GM12878 (cell line): ENCODE results near the gene SUMF1. TPM values are rescaled to one million over a fixed set of nuclear protein-coding genes. Genes with fewer than 3 reads are reported as not detected.

Source experiments
- ATAC-seq: fragments of 200-7000 bp; cut with Tn5 transposase; 3 replicates; pipeline ENCODE4 v1.9.1; 2020; ENCODE audit warnings: mild to moderate bottlenecking, moderate library complexity
- BruUV-seq: library from RNA; stranded (reverse); fragments of 400-500 nt; replicated peaks from 2 replicates; lab custom pipeline; 2021; lab: Mats Ljungman, UMichigan
- CTCF ChIA-PET: fragments of 300-600 bp; sonication (Branson Sonifier 250); formaldehyde crosslinking; extraction: SDS; loops from one replicate; lab custom pipeline; 2021; ENCODE audit warnings: inconsistent platforms; lab: Yijun Ruan, JAX
- POLR2A ChIA-PET: fragments of 350-600 bp; formaldehyde crosslinking; extraction: SDS; loops from one replicate; lab custom pipeline; 2021; ENCODE audit warnings: inconsistent platforms; lab: Charles Lee
- RAD21 ChIA-PET: fragments of 300-600 bp; sonication (Branson Sonifier 250); formaldehyde crosslinking; loops from one replicate; lab custom pipeline; 2023; ENCODE audit warnings: antibody characterized with exemption; ENCODE audit not compliant: unreplicated experiment; lab: Charles Lee
- SMC1A ChIA-PET: fragments of 300-600 bp; sonication (Branson Sonifier 250); formaldehyde crosslinking; loops from one replicate; lab custom pipeline; 2023; ENCODE audit not compliant: unreplicated experiment, uncharacterized antibody; lab: Charles Lee
- DNase-seq: peaks from one replicate; pipeline ENCODE4 v3.0.0-alpha.2; 2011; ENCODE audit warnings: low read depth, low spot score
- FAIRE-seq: peaks from 3 replicates; lab custom pipeline; 2011; peaks lifted over from hg19 to GRCh38; lab: Jason Lieb, UNC
- H2AFZ ChIP-seq: 2 replicates; pipeline ENCODE4 v1.6.0; 2011; ENCODE audit warnings: low read depth, low read length, control low read depth; ENCODE audit not compliant: control insufficient read depth
- H3K27ac ChIP-seq: 2 replicates; pipeline ENCODE4 v1.5.1; 2011; ENCODE audit warnings: control low read depth; ENCODE audit not compliant: control insufficient read depth, insufficient read depth
- H3K27me3 ChIP-seq, 2 experiments: replicated peaks in 1 of 2; 2 replicates each; pipeline versions ENCODE4 v1.6.0 to v1.6.1; 2011; ENCODE audit warnings: low read length in 1 of 2; ENCODE audit not compliant: control insufficient read depth in 2 of 2, insufficient read depth in 2 of 2
- H3K36me3 ChIP-seq, 2 experiments: 2 replicates each; pipeline ENCODE4 v1.5.1; 2011; ENCODE audit warnings: low read length in 1 of 2; ENCODE audit not compliant: control insufficient read depth in 2 of 2, insufficient read depth in 2 of 2
- H3K4me1 ChIP-seq: 2 replicates; pipeline ENCODE4 v1.6.1; 2011; ENCODE audit warnings: mild to moderate bottlenecking, low read length, moderate library complexity, mixed read lengths; ENCODE audit not compliant: control insufficient read depth, insufficient read depth
- H3K4me2 ChIP-seq: 2 replicates; pipeline ENCODE4 v1.6.0; 2011; ENCODE audit warnings: control low read depth; ENCODE audit not compliant: control insufficient read depth, insufficient read depth
- H3K4me3 ChIP-seq: fragments of 200-600 bp; sonication (generic); 2 replicates; pipeline ENCODE4 v1.5.1; 2016
- H3K79me2 ChIP-seq: 2 replicates; pipeline ENCODE4 v1.6.0; 2011; ENCODE audit warnings: low read length; ENCODE audit not compliant: control insufficient read depth, insufficient read depth
- H3K9ac ChIP-seq: 2 replicates; pipeline ENCODE4 v1.8.0; 2011; ENCODE audit warnings: low read length, control low read depth, mixed read lengths; ENCODE audit not compliant: control insufficient read depth, insufficient read depth
- H3K9me3 ChIP-seq: replicated peaks from 3 replicates; pipeline ENCODE4 v1.5.1; 2011; ENCODE audit warnings: mild to moderate bottlenecking, low read length; ENCODE audit not compliant: control insufficient read depth, insufficient read depth
- H4K20me1 ChIP-seq: 2 replicates; pipeline ENCODE4 v1.6.0; 2011; ENCODE audit not compliant: control insufficient read depth, insufficient read depth
- ATF7 ChIP-seq: fragments of 450-650 bp; IDR thresholded peaks from 2 replicates; pipeline ENCODE4 v1.6.1; 2016; ENCODE audit warnings: low read depth, mild to moderate bottlenecking
- CUX1 ChIP-seq: IDR thresholded peaks from 2 replicates; pipeline ENCODE4 v1.6.1; 2012; ENCODE audit warnings: improper control_type of control experiment, low read depth, low read length; ENCODE audit not compliant: insufficient replicate concordance
- EED ChIP-seq: sonication (generic); IDR thresholded peaks from 2 replicates; pipeline ENCODE4 v1.6.1; 2016; ENCODE audit warnings: antibody characterized with exemption, low read depth
- IRF4 ChIP-seq: IDR thresholded peaks from 2 replicates; pipeline ENCODE4 v1.6.1; 2011; ENCODE audit warnings: low read depth, low read length
- MTA2 ChIP-seq: fragments of 450-650 bp; IDR thresholded peaks from 2 replicates; pipeline ENCODE4 v1.6.1; 2016; ENCODE audit warnings: low read depth, mild to moderate bottlenecking, moderate library complexity
- WGBS: methylation state at CpG from one replicate; pipeline ENCODE4 v1.1.6; 2016; ENCODE audit warnings: low lambda C conversion rate; ENCODE audit not compliant: insufficient replicate concordance, insufficient coverage; ENCODE audit errors: missing lambda C conversion rate; 5-methylcytosine and 5-hydroxymethylcytosine counted together
- in situ Hi-C: fragments of 300-500 bp; cut with MboI; formaldehyde crosslinking; loops from 9 replicates; pipeline ENCODE4 v1.14.3; 2018; ENCODE audit warnings: mixed read lengths
- intact Hi-C: fragments of 100-400 bp; cut with micrococcal nuclease; formaldehyde crosslinking; loops from one replicate; pipeline ENCODE4 v1.14.2; 2022; ENCODE audit not compliant: unreplicated experiment
- polyA plus RNA-seq, 11 experiments: library from polyadenylated mRNA; depleted of rRNA in 4 of 11; unstranded in 6 of 11; stranded (reverse) in 5 of 11; fragments of >200 nt; fragmentation: Nextera tagmentation in 4 of 11; fragmentation: Illumina TruSeq in 1 of 11; extraction: Ambion mirVana in 4 of 11; extraction: Trizol in 1 of 11; gene quantifications; 1 replicate in 1 of 11; 2 replicates in 10 of 11; pipeline versions ENCODE4 v1.2.1 to v1.2.3, GENCODE V29; 2011 to 2016; ENCODE audit warnings: inconsistent platforms in 2 of 11, missing spikeins in 2 of 11, low read depth in 1 of 11
- total RNA-seq, 4 experiments: library from RNA; depleted of rRNA in 3 of 4; stranded (reverse); fragments of >200 nt in 3 of 4; fragmentation: Illumina TruSeq in 1 of 4; extraction: Trizol in 1 of 4; gene quantifications; 2 replicates each; pipeline versions ENCODE4 v1.2.1 to v1.2.3, GENCODE V29; 2013 to 2021
- TF ChIP-seq, protein P1 (sequence below): fragments of 450-650 bp; IDR thresholded peaks from 2 replicates; pipeline ENCODE4 v1.6.1; 2017; ENCODE audit warnings: borderline replicate concordance
- TF ChIP-seq, protein P2 (sequence below): fragments of 450-650 bp; IDR thresholded peaks from 2 replicates; pipeline ENCODE4 v1.6.1; 2018; ENCODE audit warnings: borderline replicate concordance, mild to moderate bottlenecking; ENCODE audit not compliant: partially characterized antibody

Gene SUMF1
- total and polyA plus RNA-seq, 10 of the 15 experiments (the other 5 are each of a cell fraction or from before 2014, with no cell fraction given): 3.2 to 14.3 (median 8.5) TPM

DNA sequence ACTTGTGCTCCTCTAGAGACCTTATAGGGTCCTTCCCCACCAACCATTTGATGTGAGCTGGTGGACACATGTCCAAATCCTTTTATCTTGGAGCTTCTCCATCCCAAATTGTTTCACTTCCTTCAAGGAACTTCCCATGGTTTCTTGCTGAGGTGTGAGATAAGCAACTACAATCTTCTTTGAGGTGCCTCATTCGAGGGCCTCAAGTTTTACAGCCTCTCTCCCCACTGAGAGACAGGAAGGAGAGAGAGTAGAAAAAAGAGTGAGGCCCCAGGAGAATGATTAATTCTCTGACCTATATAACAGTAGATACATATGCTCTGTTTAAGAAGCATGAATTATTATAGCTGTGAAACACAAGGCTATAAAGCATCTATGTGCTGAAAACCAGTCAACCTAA lies 70.5 kb downstream of the SUMF1 start:
- BruUV-seq: no TSS peak
- H3K4me2 ChIP-seq: no peak overlapping the region
- no peaks in the 10 kb centered on the region for H3K27me3 ChIP-seq
- no peaks in the 10 kb centered on the region; the same call in 2 of the 3 replicates for H3K9me3 ChIP-seq
- 0% methylated on average over 1 of the region's 1 CpG for WGBS
- H3K27ac ChIP-seq: no peak overlapping the region
- no peak overlapping the region for H2AFZ ChIP-seq
- no peaks in the 10 kb centered on the region for H3K79me2 ChIP-seq
- TF ChIP-seq, protein P1, sequence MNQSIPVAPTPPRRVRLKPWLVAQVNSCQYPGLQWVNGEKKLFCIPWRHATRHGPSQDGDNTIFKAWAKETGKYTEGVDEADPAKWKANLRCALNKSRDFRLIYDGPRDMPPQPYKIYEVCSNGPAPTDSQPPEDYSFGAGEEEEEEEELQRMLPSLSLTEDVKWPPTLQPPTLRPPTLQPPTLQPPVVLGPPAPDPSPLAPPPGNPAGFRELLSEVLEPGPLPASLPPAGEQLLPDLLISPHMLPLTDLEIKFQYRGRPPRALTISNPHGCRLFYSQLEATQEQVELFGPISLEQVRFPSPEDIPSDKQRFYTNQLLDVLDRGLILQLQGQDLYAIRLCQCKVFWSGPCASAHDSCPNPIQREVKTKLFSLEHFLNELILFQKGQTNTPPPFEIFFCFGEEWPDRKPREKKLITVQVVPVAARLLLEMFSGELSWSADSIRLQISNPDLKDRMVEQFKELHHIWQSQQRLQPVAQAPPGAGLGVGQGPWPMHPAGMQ: no peak
- TF ChIP-seq EED: no peak
- TF ChIP-seq MTA2: no peak
- no peak for TF ChIP-seq CUX1
- no peak for TF ChIP-seq IRF4
- TF ChIP-seq, protein P2, sequence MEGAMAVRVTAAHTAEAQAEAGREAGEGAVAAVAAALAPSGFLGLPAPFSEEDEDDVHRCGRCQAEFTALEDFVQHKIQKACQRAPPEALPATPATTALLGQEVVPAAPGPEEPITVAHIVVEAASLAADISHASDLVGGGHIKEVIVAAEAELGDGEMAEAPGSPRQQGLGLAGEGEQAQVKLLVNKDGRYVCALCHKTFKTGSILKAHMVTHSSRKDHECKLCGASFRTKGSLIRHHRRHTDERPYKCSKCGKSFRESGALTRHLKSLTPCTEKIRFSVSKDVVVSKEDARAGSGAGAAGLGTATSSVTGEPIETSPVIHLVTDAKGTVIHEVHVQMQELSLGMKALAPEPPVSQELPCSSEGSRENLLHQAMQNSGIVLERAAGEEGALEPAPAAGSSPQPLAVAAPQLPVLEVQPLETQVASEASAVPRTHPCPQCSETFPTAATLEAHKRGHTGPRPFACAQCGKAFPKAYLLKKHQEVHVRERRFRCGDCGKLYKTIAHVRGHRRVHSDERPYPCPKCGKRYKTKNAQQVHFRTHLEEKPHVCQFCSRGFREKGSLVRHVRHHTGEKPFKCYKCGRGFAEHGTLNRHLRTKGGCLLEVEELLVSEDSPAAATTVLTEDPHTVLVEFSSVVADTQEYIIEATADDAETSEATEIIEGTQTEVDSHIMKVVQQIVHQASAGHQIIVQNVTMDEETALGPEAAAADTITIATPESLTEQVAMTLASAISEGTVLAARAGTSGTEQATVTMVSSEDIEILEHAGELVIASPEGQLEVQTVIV: no peak
- no peak for TF ChIP-seq ATF7
- TF ChIP-seq, all 136 proteins: peak for 0
- ChIA-PET RAD21 (no interaction called here), POLR2A (no interaction called here), CTCF (no interaction called here), SMC1A (interaction anchor here (0.8 kb wide), 1 partner anchor 45 kb away, joined by 3 read pairs; no protein-coding TSS in a partner anchor)
- Histone ChIP-seq H3K36me3 (no peaks in the 10 kb centered on the region), H3K4me3 (no peak overlapping the region), H3K4me1 (no peaks in the 10 kb centered on the region), H4K20me1 (no peaks in the 10 kb centered on the region), H3K9ac (no peak overlapping the region)
- no peak for DNase-seq
- in situ Hi-C loops: no loop called here
- intact Hi-C loops: no loop called here
- no peak for ATAC-seq
- FAIRE-seq: no peak
